SKM-1 treated with dmso at 0.1 percent for 144 hours (cell line): Measurements from ENCODE around the gene WAC.
A peak's percentile ranks its signal among the peaks of the same experiment; 100 is the strongest.
"Not testable (repeated sequence)": the region's sequence is repeated elsewhere in the genome, so short reads cannot be mapped to it uniquely, and the experiment has no call there.

Source experiments
- DNase-seq: peaks from one replicate; lab custom pipeline; 2025; ENCODE audit not compliant: unreplicated experiment; lab: John Stamatoyannopoulos, UW

The WAC gene

GRCh38 chr10:28604567-28605536 is 71.9 kb downstream of the WAC start:
- no peak for DNase-seq

- DNase-seq, result no peak
Observed at GRCh38 chr10:28606568-28606967, 73.7 kb downstream of the WAC start.

- DNase-seq, result not testable (repeated sequence)
Observed at GRCh38 chr10:28609636-28610035, 76.7 kb downstream of the WAC start.

GRCh38 chr10:28612877-28613276 is 80.0 kb downstream of the WAC start:
- DNase-seq, result no peak

GRCh38 chr10:28616514-28616913 is 83.6 kb downstream of the WAC start:
- DNase-seq, result no peak

GRCh38 chr10:28619455-28619854 is 86.5 kb downstream of the WAC start:
- DNase-seq, result peak; percentile 1

GRCh38 chr10:28620251-28620650 is 87.3 kb downstream of the WAC start:
- DNase-seq, result no peak

- DNase-seq, result no peak
Observed at GRCh38 chr10:28623483-28623882, 90.6 kb downstream of the WAC start.

- no peak for DNase-seq
Observed at GRCh38 chr10:28624351-28624750, 91.4 kb downstream of the WAC start.

GRCh38 chr10:28627102-28627501 is 94.2 kb downstream of the WAC start:
- DNase-seq, result no peak

GRCh38 chr10:28628184-28628893 is 95.4 kb downstream of the WAC start:
- peak; percentile 24 for DNase-seq

GRCh38 chr10:28631896-28632583 is 99.1 kb downstream of the WAC start:
- no peak for DNase-seq

- no peak for DNase-seq
Observed at GRCh38 chr10:28632584-28632945, 99.6 kb downstream of the WAC start.

GRCh38 chr10:28633750-28634149 is 100.8 kb downstream of the WAC start:
- DNase-seq, result no peak

- DNase-seq, result no peak
Observed at GRCh38 chr10:28637346-28637745, 104.4 kb downstream of the WAC start.

- DNase-seq, result no peak
Observed at GRCh38 chr10:28638392-28638791, 105.5 kb downstream of the WAC start.

GRCh38 chr10:28640551-28640950 is 107.6 kb downstream of the WAC start:
- DNase-seq, result no peak

GRCh38 chr10:28644647-28645046 is 111.7 kb downstream of the WAC start:
- no peak for DNase-seq

GRCh38 chr10:28652106-28652505 is 119.2 kb downstream of the WAC start:
- DNase-seq, result no peak

- no peak for DNase-seq
Observed at GRCh38 chr10:28652703-28653102, 119.8 kb downstream of the WAC start.

- not testable (repeated sequence) for DNase-seq
Observed at GRCh38 chr10:28658824-28659223, 125.9 kb downstream of the WAC start.

GRCh38 chr10:28661035-28661434 is 128.1 kb downstream of the WAC start:
- DNase-seq, result no peak
